Measurements from ENCODE around the gene EMILIN3. TPM values are rescaled to one million over a fixed set of nuclear protein-coding genes. Genes with fewer than 3 reads are reported as not detected.

EMILIN3 gene
- total RNA-seq, 1 donor from 2014 or later: 0.20 TPM

DNA sequence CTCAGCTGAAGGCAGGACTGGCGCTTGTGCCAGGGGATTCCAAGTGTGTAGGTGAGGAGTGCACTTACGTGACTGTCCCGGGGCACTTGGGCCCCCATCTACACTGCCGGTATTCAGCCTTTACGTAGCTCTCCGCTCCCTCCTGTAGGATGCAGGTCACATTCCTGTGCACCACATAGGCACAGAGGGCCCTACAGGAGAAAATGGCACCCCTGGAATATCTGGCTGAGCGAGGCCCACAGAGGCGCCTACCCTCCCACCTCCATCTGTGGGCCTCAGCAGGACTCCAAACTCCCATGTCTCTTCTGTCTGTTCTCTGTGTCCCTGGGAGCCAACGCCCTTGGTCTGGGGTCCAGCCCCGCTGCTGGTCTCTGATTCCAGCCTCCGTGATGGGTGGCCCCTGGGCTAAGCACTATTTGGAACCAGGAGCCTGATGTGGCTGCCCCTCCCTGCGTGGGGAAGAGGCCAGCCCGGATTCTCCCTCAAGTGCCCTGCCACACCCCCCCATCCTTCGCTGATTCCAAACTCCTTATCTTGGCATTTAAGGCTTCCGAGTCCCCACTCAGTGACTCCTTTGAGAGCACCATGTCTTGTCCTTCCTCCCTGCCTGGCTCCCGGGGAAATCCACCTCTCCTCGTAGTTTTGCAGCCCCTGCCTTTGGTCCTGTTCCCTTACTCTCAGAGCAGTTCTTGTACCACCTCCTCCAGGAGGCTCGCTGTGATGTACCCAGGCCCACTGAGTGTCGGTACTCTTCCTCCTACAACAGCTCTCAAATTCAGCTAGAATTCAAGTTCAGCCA lies 1.5 kb downstream of the EMILIN3 start:
- Mint-ChIP-seq H3K9me3 (ENCODE audit: unreplicated experiment) (peaks cover 5% of the 10 kb centered on the region), H3K27ac (ENCODE audit: unreplicated experiment) (no peak overlapping the region), H3K4me1 (ENCODE audit: low read depth, unreplicated experiment) (no peaks in the 10 kb centered on the region), H3K27me3 (ENCODE audit: low read depth, unreplicated experiment) (peaks cover 40% of the 10 kb centered on the region), H3K4me3 (ENCODE audit: unreplicated experiment) (peak overlapping the region; percentile 63), H3K36me3 (ENCODE audit: low read depth, unreplicated experiment) (peaks cover 4% of the 10 kb centered on the region)
- Histone ChIP-seq H3K4me2 (ENCODE audit: low read length) (no peak overlapping the region), H3K4me3 (ENCODE audit: insufficient read depth, low read depth, low read length) (no peak overlapping the region), H4K20me1 (ENCODE audit: insufficient read depth, low read length) (no peaks in the 10 kb centered on the region), H3K4me1 (ENCODE audit: insufficient read depth, low read length) (no peaks in the 10 kb centered on the region), H2AFZ (ENCODE audit: low read depth, low read length) (no peak overlapping the region), H3K36me3 (ENCODE audit: insufficient read depth, low read length) (no peaks in the 10 kb centered on the region), H3K9me3 (ENCODE audit: insufficient read depth, low read depth, low read length) (peaks cover 1% of the 10 kb centered on the region), H3K27me3 (ENCODE audit: insufficient read depth, low read length) (peaks cover 31% of the 10 kb centered on the region), H3K79me2 (ENCODE audit: insufficient read depth, low read length) (no peaks in the 10 kb centered on the region), H3K27ac (ENCODE audit: low read depth, low read length) (no peak overlapping the region), H3K9ac (ENCODE audit: low read length) (no peak overlapping the region)
- DNase-seq (ENCODE audit: low read depth) (no peak), FAIRE-seq (no peak)
- TF ChIP-seq, protein P1, sequence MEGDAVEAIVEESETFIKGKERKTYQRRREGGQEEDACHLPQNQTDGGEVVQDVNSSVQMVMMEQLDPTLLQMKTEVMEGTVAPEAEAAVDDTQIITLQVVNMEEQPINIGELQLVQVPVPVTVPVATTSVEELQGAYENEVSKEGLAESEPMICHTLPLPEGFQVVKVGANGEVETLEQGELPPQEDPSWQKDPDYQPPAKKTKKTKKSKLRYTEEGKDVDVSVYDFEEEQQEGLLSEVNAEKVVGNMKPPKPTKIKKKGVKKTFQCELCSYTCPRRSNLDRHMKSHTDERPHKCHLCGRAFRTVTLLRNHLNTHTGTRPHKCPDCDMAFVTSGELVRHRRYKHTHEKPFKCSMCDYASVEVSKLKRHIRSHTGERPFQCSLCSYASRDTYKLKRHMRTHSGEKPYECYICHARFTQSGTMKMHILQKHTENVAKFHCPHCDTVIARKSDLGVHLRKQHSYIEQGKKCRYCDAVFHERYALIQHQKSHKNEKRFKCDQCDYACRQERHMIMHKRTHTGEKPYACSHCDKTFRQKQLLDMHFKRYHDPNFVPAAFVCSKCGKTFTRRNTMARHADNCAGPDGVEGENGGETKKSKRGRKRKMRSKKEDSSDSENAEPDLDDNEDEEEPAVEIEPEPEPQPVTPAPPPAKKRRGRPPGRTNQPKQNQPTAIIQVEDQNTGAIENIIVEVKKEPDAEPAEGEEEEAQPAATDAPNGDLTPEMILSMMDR (IDR thresholded peaks at IDR 0.05; ENCODE audit: insufficient read depth, low read depth, low read length): no peak
- TF ChIP-seq EZH2 (IDR thresholded peaks at IDR 0.05; ENCODE audit: insufficient read depth, low read length): no peak

DNA sequence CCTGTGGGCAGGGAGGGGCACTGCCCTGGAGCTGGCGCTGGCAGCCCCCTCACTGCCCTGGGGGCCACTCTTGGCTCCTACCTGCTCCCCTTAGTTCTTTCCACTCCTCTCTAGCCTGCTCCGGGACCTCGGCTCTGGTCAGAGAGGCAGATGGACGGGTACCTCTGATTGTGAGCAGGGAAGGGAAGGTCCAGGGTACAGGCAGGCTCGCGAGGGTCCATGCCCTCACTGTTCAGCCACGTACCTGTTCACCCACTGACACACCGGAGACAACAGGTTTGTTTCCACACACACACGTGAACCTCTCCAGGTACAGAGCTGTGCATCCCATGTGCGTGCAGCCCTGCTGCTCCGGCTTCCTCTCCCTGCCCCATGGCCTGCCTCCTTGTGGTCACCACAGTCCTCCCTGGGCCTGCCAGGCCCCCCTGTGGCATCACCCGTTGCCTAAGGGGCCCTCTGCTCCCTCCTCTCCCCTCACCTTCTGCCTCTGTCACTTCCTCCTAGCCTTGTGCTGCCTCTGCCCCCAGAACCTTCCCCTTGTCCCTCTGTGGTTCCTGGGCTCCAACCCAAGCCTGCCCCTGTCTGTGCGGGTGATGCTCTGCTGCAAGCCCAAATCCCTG lies 2.3 kb downstream of the EMILIN3 start:
- H3K27ac ChIP-seq (ENCODE audit: low read depth, low read length): no peak overlapping the region
- no peaks in the 10 kb centered on the region for H3K4me1 Mint-ChIP-seq (ENCODE audit: low read depth, unreplicated experiment)
- no peak overlapping the region for H3K4me3 ChIP-seq (ENCODE audit: insufficient read depth, low read depth, low read length)
- H3K79me2 ChIP-seq (ENCODE audit: insufficient read depth, low read length): no peaks in the 10 kb centered on the region
- H3K9me3 Mint-ChIP-seq (ENCODE audit: unreplicated experiment): peaks cover 2% of the 10 kb centered on the region
- no peak overlapping the region for H2AFZ ChIP-seq (ENCODE audit: low read depth, low read length)
- DNase-seq (ENCODE audit: low read depth): no peak
- peaks cover 33% of the 10 kb centered on the region for H3K27me3 Mint-ChIP-seq (ENCODE audit: low read depth, unreplicated experiment)
- H3K9ac ChIP-seq (ENCODE audit: low read length): no peak overlapping the region
- H3K27ac Mint-ChIP-seq (ENCODE audit: unreplicated experiment): no peak overlapping the region
- H4K20me1 ChIP-seq (ENCODE audit: insufficient read depth, low read length): no peaks in the 10 kb centered on the region
- no peaks in the 10 kb centered on the region for H3K9me3 ChIP-seq (ENCODE audit: insufficient read depth, low read depth, low read length)
- no peak overlapping the region for H3K4me2 ChIP-seq (ENCODE audit: low read length)
- no peak overlapping the region for H3K4me3 Mint-ChIP-seq (ENCODE audit: unreplicated experiment)
- H3K4me1 ChIP-seq (ENCODE audit: insufficient read depth, low read length): no peaks in the 10 kb centered on the region
- TF ChIP-seq, protein P1 (IDR thresholded peaks at IDR 0.05; ENCODE audit: insufficient read depth, low read depth, low read length): no peak
- TF ChIP-seq EZH2 (IDR thresholded peaks at IDR 0.05; ENCODE audit: insufficient read depth, low read length): no peak
- peaks cover 8% of the 10 kb centered on the region for H3K36me3 Mint-ChIP-seq (ENCODE audit: low read depth, unreplicated experiment)
- no peaks in the 10 kb centered on the region for H3K36me3 ChIP-seq (ENCODE audit: insufficient read depth, low read length)
- peaks cover 30% of the 10 kb centered on the region for H3K27me3 ChIP-seq (ENCODE audit: insufficient read depth, low read length)
- FAIRE-seq: no peak

DNA sequence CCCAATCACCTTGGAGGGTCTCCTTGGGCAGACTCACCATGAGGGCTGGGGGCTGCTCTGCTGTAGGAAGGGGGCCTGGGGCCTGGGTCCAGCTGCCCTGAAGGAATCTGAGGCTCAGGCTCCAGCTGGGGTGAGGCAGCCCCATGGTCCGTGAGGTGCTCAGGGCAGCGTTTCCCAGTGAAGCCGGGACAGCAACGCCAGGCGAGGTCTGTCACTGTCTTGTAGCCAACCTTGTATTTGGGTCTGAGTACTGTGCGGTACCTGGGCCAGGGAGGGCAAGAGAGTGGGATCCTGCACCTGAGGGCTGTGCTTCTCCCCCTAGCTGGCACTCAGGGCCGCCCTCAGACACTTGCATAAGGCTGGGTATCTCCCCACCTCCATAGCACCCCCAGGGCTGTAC lies 3.0 kb downstream of the EMILIN3 start:
- DNase-seq (ENCODE audit: low read depth): no peak
- H3K4me3 Mint-ChIP-seq (ENCODE audit: unreplicated experiment): no peak overlapping the region
- no peak for FAIRE-seq
- H3K27ac Mint-ChIP-seq (ENCODE audit: unreplicated experiment): no peak overlapping the region
- H3K9me3 Mint-ChIP-seq (ENCODE audit: unreplicated experiment): no peaks in the 10 kb centered on the region
- no peak overlapping the region for H3K4me2 ChIP-seq (ENCODE audit: low read length)
- no peak overlapping the region for H3K9ac ChIP-seq (ENCODE audit: low read length)
- H3K9me3 ChIP-seq (ENCODE audit: insufficient read depth, low read depth, low read length): no peaks in the 10 kb centered on the region
- no peak for TF ChIP-seq EZH2 (IDR thresholded peaks at IDR 0.05; ENCODE audit: insufficient read depth, low read length)
- TF ChIP-seq, protein P1 (IDR thresholded peaks at IDR 0.05; ENCODE audit: insufficient read depth, low read depth, low read length): no peak
- H3K27me3 Mint-ChIP-seq (ENCODE audit: low read depth, unreplicated experiment): peaks cover 29% of the 10 kb centered on the region
- no peaks in the 10 kb centered on the region for H3K4me1 ChIP-seq (ENCODE audit: insufficient read depth, low read length)
- H3K27ac ChIP-seq (ENCODE audit: low read depth, low read length): no peak overlapping the region
- peaks cover 27% of the 10 kb centered on the region for H3K27me3 ChIP-seq (ENCODE audit: insufficient read depth, low read length)
- H3K79me2 ChIP-seq (ENCODE audit: insufficient read depth, low read length): no peaks in the 10 kb centered on the region
- no peak overlapping the region for H2AFZ ChIP-seq (ENCODE audit: low read depth, low read length)
- H4K20me1 ChIP-seq (ENCODE audit: insufficient read depth, low read length): no peaks in the 10 kb centered on the region
- no peak overlapping the region for H3K4me3 ChIP-seq (ENCODE audit: insufficient read depth, low read depth, low read length)
- peaks cover 9% of the 10 kb centered on the region for H3K36me3 Mint-ChIP-seq (ENCODE audit: low read depth, unreplicated experiment)
- H3K36me3 ChIP-seq (ENCODE audit: insufficient read depth, low read length): no peaks in the 10 kb centered on the region
- no peaks in the 10 kb centered on the region for H3K4me1 Mint-ChIP-seq (ENCODE audit: low read depth, unreplicated experiment)

All from astrocyte (in vitro differentiated cells and primary cell).